Measurements from ENCODE around the gene TMEM8B. TPM values are rescaled to one million over a fixed set of nuclear protein-coding genes. Genes with fewer than 3 reads are reported as not detected.

The TMEM8B gene
- total RNA-seq, 2 experiments from 2014 or later: 2.8 to 3.1 TPM

GRCh38 chr9:35842020-35842745 is 13.2 kb downstream of the TMEM8B start:
- Mint-ChIP-seq H3K27ac (no peak overlapping the region), H3K4me1 (peaks cover 18% of the 10 kb centered on the region)

GRCh38 chr9:35842795-35843194 is 13.8 kb downstream of the TMEM8B start:
- no peak for DNase-seq
- no peak overlapping the region for H3K27ac Mint-ChIP-seq
- H3K4me1 Mint-ChIP-seq: peaks cover 21% of the 10 kb centered on the region
- H3K4me3 Mint-ChIP-seq: no peak overlapping the region
- H3K27me3 Mint-ChIP-seq: no peaks in the 10 kb centered on the region
- H3K36me3 Mint-ChIP-seq: no peaks in the 10 kb centered on the region
- no peaks in the 10 kb centered on the region for H3K9me3 Mint-ChIP-seq

More at GRCh38 chr9:35842020-35842745, 13.2 kb downstream of the TMEM8B start:
- H3K4me3 Mint-ChIP-seq: no peak overlapping the region
- no peaks in the 10 kb centered on the region for H3K9me3 Mint-ChIP-seq
- no peak for DNase-seq
- no peaks in the 10 kb centered on the region for H3K27me3 Mint-ChIP-seq
- no peaks in the 10 kb centered on the region for H3K36me3 Mint-ChIP-seq

DNA sequence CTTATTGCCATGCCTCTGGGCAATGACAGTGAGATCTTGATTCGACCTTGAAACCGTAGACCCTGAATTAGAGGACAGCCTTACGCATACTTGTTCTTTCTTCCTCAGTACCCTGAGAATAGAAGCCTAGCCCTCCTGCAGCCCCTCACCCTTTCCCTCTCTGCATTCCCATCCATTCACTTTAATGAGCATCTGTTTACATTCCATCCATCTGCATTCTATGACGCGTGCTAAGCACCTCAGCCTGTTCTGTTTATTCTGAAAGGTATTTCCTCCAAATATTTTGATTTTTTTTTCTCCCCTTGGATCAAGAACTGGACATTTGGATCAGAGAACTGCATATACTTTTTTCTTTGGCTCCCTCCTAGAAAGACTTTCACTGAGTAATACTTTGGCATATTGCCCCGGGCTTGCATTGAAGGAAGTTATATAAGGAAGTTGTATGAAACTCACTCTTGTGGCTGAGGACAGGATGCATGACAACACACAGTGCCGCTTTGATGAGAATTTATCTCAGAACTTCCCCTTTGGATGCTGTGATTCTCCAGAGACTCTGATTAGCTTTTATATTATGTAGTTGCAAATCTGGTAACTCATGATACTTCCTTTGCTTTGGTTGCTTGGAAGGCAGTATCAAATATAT is 15.7 kb downstream of the TMEM8B start:
- no peak overlapping the region for H3K4me3 Mint-ChIP-seq
- DNase-seq: no peak
- no peaks in the 10 kb centered on the region for H3K36me3 Mint-ChIP-seq
- H3K27me3 Mint-ChIP-seq: no peaks in the 10 kb centered on the region
- peaks cover 28% of the 10 kb centered on the region for H3K4me1 Mint-ChIP-seq
- no peaks in the 10 kb centered on the region for H3K9me3 Mint-ChIP-seq
- no peak overlapping the region for H3K27ac Mint-ChIP-seq

GRCh38 chr9:35845824-35846771 is 17.1 kb downstream of the TMEM8B start:
- Mint-ChIP-seq H3K27ac (peak overlapping the region; percentile 55), H3K36me3 (no peaks in the 10 kb centered on the region)

GRCh38 chr9:35847792-35848572 is 19.0 kb downstream of the TMEM8B start:
- peak; percentile 45 for DNase-seq
- Mint-ChIP-seq H3K9me3 (no peaks in the 10 kb centered on the region), H3K27ac (no peak overlapping the region), H3K36me3 (no peaks in the 10 kb centered on the region), H3K4me1 (peaks cover 28% of the 10 kb centered on the region), H3K4me3 (no peak overlapping the region), H3K27me3 (no peaks in the 10 kb centered on the region)

More at GRCh38 chr9:35845824-35846771, 17.1 kb downstream of the TMEM8B start:
- Mint-ChIP-seq H3K9me3 (no peaks in the 10 kb centered on the region), H3K4me3 (no peak overlapping the region), H3K27me3 (no peaks in the 10 kb centered on the region), H3K4me1 (peaks cover 28% of the 10 kb centered on the region)
- DNase-seq: no peak

DNA sequence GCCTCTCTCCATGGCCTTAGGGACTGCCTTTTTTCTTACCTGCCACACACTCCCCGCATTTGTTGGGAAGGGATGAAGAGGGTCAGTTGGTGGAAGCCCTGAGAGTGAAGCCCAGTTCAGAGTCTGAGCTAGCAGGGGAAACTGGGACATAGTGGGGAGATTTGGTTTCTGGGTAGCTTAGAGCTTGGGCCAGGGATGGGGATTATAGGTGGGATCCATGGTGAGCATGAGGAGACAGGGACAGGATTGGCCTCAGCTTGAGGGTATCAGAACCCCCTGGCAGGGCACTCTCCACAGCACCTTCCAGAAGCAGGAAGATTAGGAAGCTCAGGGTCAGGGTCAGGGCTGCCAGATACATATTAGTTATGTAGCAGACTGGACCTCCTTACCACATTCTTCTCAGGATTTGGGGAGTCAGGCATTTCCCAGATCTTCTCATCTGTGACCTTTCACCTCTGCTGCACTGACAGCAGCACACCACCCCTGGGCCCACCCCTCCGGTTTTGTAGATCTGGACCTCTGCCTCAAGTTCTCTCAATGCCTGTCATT is 23.3 kb downstream of the TMEM8B start:
- H3K36me3 Mint-ChIP-seq: no peaks in the 10 kb centered on the region
- H3K4me1 Mint-ChIP-seq: peaks cover 10% of the 10 kb centered on the region
- H3K27ac Mint-ChIP-seq: no peak overlapping the region
- H3K27me3 Mint-ChIP-seq: no peaks in the 10 kb centered on the region
- no peak for DNase-seq
- H3K4me3 Mint-ChIP-seq: no peak overlapping the region
- no peaks in the 10 kb centered on the region for H3K9me3 Mint-ChIP-seq

GRCh38 chr9:35852876-35853865 is 24.1 kb downstream of the TMEM8B start:
- DNase-seq: no peak
- Mint-ChIP-seq H3K4me3 (no peak overlapping the region), H3K27ac (no peak overlapping the region), H3K9me3 (no peaks in the 10 kb centered on the region), H3K4me1 (peaks cover 3% of the 10 kb centered on the region), H3K27me3 (no peaks in the 10 kb centered on the region), H3K36me3 (no peaks in the 10 kb centered on the region)

- no peaks in the 10 kb centered on the region for H3K4me1 Mint-ChIP-seq
- no peak for DNase-seq
- no peaks in the 10 kb centered on the region for H3K27me3 Mint-ChIP-seq
- H3K36me3 Mint-ChIP-seq: no peaks in the 10 kb centered on the region
- H3K27ac Mint-ChIP-seq: no peak overlapping the region
- no peaks in the 10 kb centered on the region for H3K9me3 Mint-ChIP-seq
- no peak overlapping the region for H3K4me3 Mint-ChIP-seq
Observed at GRCh38 chr9:35854091-35854762, 25.2 kb downstream of the TMEM8B start.

GRCh38 chr9:35856206-35856605 is 27.2 kb downstream of the TMEM8B start:
- Mint-ChIP-seq H3K27me3 (no peaks in the 10 kb centered on the region), H3K27ac (no peak overlapping the region), H3K4me1 (no peaks in the 10 kb centered on the region), H3K9me3 (no peaks in the 10 kb centered on the region), H3K36me3 (no peaks in the 10 kb centered on the region), H3K4me3 (no peak overlapping the region)
- DNase-seq: no peak

DNA sequence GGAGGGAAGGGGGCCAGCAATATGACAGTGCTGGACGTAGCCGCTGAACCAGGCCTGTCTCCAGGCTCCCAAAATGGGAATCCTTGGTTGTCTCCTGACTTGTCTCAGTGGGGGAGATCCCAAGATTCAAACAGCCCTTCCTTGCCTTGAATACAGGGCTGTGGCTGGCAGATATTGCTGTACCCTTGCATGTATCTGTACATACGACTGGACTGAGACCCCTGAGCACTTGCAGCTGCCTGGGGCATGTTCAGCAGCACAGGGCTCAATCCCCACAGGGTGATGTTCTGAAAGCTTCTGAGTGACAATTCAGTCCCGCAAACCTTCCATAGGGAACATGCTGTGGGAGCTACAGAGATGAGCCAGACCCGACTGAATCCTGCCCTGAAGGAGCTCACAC is 27.9 kb downstream of the TMEM8B start:
- no peaks in the 10 kb centered on the region for H3K27me3 Mint-ChIP-seq
- DNase-seq: no peak
- H3K36me3 Mint-ChIP-seq: no peaks in the 10 kb centered on the region
- H3K4me1 Mint-ChIP-seq: no peaks in the 10 kb centered on the region
- no peaks in the 10 kb centered on the region for H3K9me3 Mint-ChIP-seq
- no peak overlapping the region for H3K4me3 Mint-ChIP-seq
- no peak overlapping the region for H3K27ac Mint-ChIP-seq

DNA sequence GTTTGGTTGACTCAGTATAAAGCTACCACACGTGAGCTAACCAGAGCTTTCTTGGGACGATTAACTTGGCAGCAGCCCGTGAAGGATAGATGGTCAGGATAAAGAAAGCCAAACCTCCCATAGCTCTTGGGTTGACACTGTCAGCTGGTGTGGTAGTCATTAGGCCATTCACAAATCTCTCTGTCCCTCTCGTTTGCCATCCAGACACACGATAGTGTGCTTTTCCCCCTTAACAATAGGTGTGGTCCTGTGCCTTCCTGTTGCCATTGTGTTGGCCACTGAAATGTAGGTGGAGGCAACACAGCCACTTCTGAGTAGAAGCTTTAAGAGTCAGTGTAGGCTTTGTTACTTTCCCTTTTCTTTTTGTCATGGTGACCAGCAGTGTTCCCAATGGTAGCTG is 29.4 kb downstream of the TMEM8B start:
- Mint-ChIP-seq H3K9me3 (no peaks in the 10 kb centered on the region), H3K27ac (no peak overlapping the region), H3K27me3 (peaks cover 6% of the 10 kb centered on the region), H3K36me3 (no peaks in the 10 kb centered on the region), H3K4me1 (no peaks in the 10 kb centered on the region), H3K4me3 (no peak overlapping the region)
- no peak for DNase-seq

DNA sequence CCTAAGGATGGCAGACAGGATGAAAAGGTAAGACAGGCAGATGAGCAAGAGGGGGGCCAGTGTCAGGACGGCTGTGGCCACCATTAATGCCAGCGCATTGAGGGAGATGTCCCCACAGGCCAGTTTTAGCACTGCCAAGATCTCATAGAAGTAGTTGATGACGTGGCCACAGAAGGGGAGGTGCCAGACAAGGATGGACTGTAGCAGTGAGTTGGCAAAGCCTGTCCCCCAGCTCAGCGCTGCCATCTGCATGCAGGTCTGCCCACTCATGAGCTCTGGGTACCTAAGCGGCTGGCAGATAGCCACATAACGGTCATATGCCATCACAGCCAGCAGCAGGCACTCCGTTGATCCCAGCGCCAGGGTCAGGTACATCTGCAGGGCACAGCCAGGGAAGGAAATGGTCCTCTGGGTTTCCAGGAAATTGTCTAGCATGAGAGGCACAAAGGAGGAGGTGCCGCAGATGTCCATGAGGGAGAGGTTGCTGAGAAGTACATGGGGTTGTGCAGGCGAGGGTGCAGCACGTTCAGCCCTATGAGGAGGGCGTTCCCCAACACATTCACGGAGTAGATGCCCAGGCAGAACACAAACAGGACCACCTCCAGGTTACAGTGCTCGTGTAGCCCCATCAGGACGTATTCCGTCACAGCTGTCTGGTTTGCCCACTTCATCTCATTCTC is 30.4 kb downstream of the TMEM8B start:
- no peak overlapping the region for H3K27ac Mint-ChIP-seq
- no peak overlapping the region for H3K4me3 Mint-ChIP-seq
- no peaks in the 10 kb centered on the region for H3K36me3 Mint-ChIP-seq
- DNase-seq: no peak
- peaks cover 6% of the 10 kb centered on the region for H3K27me3 Mint-ChIP-seq
- H3K9me3 Mint-ChIP-seq: no peaks in the 10 kb centered on the region
- no peaks in the 10 kb centered on the region for H3K4me1 Mint-ChIP-seq

DNA sequence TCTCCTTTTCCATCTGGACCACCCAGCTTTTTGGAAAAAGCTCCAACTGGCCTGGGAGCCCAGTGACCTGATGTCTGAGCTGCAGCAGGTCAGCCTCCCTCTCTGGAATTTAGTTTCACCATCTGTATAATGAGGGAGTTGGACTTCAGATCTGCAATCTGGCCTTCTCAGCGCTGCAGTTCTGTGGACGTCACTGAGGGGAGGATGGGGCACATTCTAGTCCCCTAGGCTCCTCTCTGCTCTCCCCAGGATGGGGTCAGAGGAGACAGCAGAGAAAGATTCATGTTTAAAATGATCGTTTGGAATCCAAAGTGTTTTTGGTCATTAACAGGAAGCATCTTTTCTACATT is 30.9 kb downstream of the TMEM8B start:
- H3K4me3 Mint-ChIP-seq: no peak overlapping the region
- H3K27me3 Mint-ChIP-seq: peaks cover 6% of the 10 kb centered on the region
- H3K9me3 Mint-ChIP-seq: no peaks in the 10 kb centered on the region
- H3K4me1 Mint-ChIP-seq: no peaks in the 10 kb centered on the region
- no peak overlapping the region for H3K27ac Mint-ChIP-seq
- DNase-seq: no peak
- no peaks in the 10 kb centered on the region for H3K36me3 Mint-ChIP-seq

Measured in activated naive CD8-positive, alpha-beta T cell treated with anti-CD3 and anti-CD28 coated beads for 36 hours (primary cell).